GM18511 (cell line): ENCODE results near the gene ASNSD1.

Experiments
- ATAC-seq: cut with Tn5 transposase; IDR thresholded peaks from one replicate; pipeline ENCODE4 v1.9.1; 2021; ENCODE audit warnings: mild to moderate bottlenecking, moderate library complexity; ENCODE audit not compliant: unreplicated experiment

ASNSD1 gene

DNA sequence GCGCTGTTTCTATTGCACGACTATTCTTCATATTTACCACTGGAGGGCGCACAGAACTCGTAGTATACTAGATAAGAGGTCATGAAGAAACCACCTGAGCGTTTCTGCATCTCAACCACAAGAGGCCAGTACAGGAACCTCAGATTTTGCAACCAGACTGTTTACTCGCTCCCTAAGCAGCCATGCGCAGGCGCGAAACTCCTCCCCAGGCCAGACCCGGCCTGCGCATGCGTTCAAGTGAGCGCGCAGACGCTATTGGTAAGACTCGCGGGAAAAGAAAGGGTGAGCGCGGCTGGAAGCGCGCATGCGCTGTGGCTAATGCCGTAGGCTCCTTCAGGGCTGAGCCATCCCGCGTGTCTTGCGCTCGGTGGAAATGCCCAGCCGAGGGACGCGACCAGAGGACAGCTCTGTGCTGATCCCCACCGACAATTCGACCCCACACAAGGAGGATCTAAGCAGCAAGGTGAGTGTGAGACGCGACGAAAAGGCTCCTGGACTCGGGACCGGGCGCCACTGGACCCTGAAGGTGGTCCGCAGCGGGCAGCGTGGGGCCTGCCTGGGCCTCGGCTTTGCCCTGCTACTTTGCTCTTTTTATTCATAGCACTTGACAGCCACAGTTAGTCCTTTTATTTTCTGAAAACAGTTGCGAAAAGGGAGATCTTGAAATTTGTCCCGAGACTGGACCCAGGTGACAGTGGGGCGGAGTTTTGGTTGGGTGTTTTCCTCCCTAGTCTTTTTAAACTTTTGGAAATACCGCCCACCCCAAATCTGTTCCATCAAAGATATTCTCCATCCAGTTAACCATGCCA lies at the start of gene ASNSD1:
TSS of gene ASNSD1 (plus strand) at position 312 of the 809 bp plus-strand sequence. CDS start 4,674 bp downstream, outside the sequence.
- peak; percentile 92 for ATAC-seq

DNA sequence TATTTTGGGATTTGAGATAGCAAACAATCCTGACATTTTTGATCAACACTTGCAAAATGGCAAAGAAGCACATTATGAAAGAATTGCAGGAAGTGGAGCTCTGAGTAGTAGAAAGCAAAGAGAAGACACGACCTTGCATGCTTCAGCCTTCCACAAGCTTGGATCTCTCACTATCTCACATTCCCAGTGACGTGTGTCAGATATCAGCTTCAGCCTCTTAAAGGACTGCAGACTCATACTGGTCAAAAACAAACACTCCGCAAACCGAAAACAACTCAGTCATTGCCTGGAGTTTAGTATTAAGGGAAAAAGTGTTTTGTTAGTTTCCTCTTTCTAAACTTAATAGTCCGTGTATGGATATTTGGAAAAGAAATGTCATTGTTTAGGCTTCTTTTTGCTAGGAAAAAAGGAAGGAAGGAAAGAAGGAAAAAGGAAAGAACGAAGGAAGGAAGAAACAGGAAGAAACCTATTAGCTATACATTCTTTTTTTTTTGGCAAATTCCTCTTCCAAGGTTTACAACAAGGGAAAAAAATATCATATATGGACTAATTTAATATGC lies 48.1 kb upstream of the ASNSD1 start:
- ATAC-seq, result no peak

DNA sequence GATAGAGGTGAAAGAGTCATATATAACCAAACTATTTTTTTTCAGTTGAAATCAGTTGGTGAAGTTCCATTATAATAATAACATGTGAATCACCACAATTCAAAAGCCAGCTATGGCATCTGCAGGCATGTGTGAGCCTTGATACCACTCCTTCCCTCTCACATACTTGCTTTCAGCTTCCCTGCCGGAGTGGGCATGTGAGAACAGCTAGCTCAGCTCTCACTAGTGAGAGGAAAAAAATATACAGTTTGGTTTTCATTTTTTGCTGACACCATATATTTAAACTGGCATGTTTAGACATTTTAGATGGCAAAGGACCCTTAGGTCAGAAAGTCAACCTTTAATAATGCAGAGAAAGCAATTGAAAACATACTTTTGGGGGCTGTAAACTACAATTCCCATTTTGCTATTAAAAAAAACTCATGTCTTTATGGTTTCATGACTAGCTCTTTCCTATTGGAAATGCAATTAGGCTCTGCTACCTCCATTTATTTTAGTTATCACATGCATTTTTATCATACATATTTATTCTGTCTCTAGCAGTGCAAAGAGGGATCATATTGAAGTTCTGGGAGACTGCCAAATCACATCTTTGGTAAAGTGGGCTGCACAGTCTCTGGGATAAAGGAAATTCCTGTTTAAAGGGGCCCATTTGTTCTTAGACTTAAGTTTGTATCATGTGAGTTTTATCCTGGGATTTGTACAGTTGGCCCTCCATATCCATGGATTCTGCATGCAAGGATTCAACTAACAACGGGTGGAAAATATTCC lies 47.4 kb upstream of the ASNSD1 start:
- no peak for ATAC-seq

DNA sequence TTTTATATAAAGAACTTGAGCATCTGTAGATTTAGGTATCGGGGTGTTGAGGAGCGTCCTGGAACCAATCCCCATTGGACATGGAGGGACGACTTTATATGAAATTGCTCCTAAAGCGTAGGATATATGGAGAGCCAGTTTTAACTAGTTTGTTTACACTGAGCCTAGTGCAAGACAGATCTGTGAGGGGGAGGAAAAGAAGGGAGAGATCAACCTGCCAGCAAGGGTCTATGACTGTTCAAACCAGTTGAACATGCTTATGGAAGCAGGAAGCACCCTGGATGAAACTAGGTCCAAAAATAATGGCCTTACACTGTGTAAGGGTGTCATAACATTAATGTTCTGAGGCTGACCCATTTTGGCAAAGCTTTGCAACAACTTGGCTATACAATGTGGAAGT lies 46.7 kb upstream of the ASNSD1 start:
- ATAC-seq, result no peak

DNA sequence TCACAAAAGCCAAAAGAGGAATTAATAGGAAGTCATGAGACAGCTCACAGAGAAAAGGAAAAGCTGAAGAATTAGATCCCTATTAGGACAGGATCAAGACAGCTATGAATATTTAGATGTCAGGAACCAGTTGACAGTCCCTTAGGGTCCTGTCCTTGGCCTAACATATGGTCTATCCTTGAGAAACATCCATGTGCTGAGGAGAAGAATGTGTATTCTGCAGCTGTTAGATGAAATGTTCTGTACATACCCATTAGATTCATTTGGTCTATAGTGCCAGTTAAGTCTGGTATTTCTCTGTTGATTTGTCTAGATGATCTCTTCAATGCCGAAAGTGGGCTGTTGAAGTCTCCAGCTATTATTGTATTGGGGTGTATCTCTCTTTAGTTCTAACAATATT lies 43.1 kb upstream of the ASNSD1 start:
- no peak for ATAC-seq

DNA sequence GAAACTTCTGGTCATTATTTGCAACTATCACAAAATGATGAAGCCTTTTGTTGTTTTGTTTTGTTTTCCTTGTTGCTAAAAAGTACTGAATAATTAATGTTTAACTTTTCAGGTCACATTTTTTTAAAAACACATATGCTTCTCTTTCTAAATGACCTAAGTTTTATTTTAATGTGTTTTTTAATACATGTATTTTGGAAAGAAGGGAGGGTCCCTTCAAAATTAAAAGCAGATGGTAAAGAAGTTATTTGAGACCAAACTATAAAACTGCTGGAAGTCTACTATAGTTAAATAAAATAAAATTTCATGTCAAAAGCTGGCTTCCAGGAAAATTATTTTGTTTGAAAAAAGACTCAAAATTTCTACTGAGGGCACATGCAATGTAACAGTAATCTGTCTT lies 39.5 kb upstream of the ASNSD1 start:
- no peak for ATAC-seq

DNA sequence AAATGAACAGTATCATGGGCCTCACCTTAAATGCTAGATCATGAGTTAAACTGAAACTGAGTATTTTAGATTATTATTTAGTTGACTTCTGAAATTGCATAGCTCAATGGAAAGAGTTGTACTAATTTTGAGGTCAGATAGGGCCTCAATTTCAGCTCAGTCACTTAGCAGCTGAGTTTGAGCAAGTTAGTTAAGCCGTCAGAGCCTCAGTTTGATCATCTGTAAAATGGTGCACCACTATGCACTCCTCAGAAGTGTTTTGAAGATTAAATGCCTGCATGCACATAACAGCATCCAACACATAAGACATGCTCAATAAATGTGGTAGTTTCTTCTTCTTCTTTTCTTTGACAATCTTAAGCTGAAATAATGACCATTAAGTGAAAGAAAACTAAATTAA lies 38.2 kb upstream of the ASNSD1 start:
- no peak for ATAC-seq

DNA sequence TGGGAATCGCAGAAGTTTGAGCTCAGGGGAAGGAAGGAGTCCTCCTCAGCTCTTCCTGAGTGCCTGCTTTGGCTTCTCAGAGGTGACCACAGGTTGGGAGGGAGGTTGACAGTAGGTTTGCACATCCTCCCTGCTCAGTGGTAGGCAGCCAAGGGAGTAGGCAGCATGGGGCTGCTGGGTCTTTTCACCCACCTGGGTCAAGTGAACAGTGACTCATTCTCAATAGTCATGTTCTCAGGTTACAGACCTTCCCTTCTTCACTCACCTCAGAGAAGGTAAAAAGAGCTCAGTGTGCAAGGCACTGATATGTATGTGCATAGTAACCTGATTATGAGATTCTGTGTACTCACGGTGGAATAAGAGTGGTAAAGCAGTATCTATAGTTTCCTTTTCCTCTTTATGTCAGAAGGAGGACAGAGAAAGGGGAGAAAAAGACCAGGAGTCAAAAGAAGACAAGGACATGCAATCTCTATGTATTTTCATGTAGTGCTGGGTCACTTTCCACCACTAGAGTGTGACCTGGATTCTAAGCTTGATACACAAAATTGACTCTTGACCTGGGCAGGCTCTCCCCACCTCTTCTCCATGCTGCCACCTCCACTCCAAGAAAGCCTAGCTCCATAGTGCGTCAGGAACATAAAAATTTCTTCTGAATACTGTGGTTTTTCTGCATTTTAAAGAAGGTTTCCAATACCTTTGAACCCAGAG lies 36.5 kb upstream of the ASNSD1 start:
- no peak for ATAC-seq

DNA sequence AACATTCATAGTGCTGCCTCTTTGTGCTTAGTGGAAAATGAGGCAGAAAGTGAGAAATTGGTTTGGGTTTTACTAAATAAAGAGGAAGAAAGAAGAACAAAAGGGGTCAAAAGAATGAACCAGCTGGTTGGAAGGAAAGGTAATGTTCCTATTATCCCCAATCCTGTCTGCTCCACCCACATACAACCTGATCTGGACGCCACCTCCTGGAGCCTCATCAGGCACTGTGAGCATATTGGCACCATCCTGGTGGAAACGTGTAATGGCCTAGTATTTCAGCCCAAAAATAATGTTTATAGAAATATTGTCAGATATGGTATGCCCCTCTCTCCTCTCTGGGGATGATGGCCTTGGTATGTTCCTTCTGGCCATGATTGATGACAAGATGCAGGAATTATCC lies 35.6 kb upstream of the ASNSD1 start:
- ATAC-seq, result no peak

DNA sequence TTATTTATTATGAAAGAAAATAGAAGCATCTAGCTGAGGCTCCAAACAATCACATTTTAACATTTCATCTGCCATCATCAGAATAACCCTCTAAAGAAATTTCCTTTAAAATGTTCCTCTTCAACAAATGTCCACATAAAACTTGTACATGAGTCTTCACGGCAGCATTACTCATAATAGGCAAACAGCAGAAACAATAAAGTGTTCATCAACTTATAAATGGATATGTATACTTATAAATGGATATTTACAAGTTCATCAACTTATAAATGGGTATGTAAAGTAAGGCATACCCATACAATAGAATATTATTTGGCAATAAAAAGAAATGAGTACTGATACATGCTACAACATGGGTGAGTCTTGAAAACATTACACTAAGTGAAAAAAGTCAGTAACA lies 33.5 kb upstream of the ASNSD1 start:
- no peak for ATAC-seq

DNA sequence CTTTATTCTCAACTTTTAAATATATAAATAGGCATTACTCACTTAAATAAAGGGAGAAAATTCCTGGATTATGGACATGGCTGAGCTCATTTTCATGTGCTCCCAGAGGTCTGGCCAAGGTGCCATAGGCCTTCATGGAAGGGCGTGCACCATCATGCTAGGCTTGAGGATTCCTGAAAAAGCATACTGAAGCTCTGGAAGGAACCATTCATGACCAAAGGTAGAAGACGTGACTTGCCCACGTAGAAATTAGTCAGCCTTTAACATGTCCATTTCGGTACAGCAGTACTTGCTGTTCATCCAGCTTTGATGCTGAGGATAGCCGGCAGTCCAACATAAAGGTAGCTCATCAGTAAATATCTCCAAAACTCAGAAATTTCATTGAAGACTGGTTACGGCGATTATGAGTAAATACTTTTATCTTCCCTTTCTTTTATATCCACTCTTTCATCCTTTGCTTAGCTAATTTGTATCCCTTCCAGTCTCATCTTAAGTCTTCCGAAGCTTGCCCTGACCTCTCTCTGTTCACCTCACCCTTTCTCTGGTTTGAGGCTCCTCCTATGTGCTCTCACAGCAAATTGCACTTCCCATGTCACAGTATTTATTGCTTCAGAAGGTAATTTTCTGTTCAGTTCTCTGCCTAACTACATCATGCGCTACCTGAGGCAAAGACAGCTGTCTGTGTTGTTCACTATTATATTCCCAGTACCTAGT lies 32.3 kb upstream of the ASNSD1 start:
- ATAC-seq, result no peak

DNA sequence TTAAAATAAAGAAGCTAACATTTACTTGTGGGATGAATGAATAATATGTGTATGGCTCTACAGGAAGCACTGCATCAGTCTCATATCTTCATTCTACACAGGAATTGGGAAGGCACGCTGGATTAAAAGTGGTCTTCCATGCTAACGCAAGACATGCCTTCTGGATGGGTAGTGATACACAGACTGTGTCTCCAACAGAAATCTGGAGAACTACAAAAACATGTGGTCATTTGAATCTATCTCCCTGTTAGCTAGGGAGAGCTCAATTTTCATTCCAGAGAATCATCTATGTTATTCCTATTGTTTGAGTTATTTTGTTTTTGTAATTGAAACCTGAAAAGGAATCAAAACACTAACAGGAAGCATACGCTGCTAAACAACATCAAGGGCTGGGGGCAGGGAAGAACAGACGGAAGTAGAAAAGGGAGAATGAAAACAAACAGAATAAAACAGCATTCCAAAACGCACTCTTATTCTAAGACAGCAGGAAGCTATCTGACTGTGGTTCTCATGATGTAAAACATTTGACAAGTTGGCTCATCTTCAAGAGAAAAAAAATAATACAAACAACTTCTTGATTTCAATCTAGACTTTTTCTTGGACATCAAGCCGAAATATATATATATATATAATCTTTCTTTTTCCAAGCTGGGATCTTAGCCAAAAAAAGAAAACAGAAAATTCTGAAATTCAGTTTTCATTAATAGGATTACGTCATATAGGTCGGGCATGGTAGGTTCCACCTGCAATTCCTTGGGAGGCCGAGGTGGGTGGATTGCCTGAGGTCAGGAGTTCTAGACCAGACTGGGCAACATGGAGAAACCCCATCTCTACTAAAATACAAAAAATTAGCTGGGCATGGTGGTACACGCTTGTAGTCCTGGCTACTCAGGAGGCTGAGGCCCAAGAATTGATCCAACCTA lies 31.5 kb upstream of the ASNSD1 start:
- ATAC-seq, result no peak

DNA sequence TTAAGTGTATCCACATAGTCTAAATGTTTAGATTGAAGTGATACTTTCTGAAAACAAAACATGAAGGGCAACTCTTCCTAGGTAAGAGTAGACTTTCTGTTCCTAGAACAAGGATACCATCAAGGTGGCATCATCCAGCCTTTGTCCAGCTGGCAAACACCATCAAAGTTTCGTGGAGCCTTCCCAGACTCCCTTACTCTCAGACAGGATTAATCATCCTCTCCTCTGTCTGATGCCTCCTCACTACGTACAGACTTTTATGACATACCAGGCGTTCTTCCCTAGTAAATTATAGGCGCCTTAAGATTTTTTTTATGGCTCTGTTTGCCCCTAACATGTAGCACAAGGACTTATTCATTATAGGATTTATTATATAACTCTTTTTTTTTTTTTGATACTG lies 29.4 kb upstream of the ASNSD1 start:
- no peak for ATAC-seq

DNA sequence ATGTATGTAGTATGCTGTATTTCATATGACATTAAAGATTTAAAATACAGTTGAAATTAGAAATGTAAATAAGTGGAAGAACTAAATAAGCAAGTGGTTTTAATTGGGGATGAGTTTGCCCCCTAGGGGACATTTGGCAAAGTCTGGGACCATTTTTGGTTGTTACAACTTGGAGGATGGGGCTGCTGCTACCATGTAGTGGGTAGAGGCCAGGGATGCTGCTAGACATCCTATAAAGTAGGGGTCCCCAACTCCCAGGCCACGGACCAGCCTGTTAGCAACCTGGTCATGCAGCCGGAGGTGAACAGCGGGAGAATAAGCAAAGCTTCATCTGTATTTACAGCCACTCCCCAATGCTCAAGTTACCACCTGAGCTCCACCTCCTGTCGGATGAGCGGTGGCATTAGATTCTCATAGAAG lies 27.9 kb upstream of the ASNSD1 start:
- no peak for ATAC-seq

DNA sequence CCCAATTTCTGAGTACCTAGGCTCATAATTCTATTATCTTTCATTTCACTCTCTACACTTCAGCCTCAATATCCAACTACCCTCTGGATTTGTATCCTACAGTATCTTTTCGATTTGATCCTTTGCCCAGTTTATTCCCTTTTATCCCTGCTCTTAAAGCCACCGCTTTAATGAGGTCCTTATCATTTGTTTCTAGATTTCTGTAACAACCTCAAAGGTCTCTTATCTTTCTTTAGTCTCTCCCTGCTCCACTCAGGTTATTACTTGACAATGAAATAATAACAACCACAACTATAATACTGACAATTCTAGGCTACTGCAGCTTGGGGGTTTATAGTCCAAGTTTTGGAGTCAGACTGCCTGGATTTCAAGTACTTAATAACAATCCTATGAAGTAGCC lies 25.9 kb upstream of the ASNSD1 start:
- no peak for ATAC-seq

DNA sequence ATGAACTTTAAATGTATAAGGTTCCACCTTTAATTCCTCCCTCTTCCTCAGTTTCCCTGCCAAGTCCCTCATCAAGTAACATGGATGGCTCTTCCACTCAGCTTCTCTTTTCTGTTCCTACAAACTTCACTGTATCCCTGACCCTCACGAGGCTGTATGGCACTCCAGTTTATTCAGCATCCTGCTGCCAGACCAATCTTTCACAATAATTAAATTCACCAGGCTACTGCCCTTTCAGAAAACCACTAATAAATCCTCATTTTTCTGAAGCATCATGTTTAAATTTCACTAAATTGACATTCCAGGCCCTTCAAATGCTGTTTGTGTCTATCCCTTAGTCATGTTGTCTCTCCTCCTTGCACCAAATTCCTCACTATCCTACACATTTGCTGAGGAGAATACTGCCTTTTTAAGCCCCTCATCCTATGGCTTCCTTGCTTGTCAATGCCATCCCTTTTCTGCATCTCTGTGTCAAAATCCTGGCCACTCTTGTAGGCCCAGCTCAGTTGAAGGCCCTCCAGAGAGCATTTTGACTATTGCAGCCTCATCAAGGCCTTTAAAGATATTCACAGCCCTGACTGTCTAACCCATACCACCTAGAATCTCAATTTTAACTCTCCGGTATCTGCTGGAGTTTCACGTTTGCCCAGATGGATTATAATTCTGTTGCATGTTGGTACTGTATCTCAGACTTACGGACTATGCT lies 22.8 kb upstream of the ASNSD1 start:
- ATAC-seq, result no peak

DNA sequence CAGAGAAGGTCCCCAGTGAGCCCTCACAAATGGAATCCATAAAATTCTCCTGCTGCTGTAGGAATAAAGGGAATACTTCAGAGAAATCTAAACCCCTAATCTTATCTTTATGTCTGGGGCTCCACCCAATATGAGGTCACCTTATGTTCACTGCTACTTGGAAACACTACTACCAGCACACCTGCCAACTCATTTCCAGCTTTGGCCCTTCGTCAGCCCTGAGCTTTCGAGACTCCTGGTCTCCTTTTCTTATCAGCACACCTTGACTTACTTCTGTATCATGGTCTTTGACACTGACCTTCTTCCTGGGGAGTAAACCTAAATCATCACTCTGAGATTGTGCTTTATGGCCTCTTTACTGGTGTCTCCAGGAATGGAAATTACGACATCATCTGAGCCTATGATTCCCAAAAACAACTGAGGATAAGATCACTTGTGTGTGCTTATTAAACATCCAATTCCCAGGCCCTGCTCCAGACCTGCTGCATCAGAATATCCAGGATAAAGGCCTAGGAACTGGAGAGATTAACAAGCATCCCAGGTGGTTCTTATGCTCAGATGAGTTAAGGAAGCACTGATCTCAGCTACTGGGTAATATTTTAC lies 22.2 kb upstream of the ASNSD1 start:
- no peak for ATAC-seq

DNA sequence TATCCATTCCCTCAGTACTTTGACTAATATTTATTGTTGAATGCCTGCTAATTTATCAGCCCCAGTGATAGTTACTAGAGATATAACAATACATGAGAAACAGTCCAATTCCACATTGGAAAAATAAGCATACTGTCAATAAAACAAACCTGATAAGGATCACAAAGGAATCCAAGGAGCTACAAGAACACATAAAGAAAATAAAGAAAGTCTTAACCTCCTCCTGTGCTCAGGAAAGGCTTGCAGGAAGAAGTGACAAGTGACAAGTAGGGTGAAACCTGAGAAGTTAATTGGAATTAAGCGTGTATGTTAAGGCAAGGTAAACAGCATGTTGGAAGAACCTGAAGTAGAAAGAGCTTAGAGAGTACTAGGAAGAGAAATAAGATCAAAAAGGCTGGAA lies 20.3 kb upstream of the ASNSD1 start:
- no peak for ATAC-seq

DNA sequence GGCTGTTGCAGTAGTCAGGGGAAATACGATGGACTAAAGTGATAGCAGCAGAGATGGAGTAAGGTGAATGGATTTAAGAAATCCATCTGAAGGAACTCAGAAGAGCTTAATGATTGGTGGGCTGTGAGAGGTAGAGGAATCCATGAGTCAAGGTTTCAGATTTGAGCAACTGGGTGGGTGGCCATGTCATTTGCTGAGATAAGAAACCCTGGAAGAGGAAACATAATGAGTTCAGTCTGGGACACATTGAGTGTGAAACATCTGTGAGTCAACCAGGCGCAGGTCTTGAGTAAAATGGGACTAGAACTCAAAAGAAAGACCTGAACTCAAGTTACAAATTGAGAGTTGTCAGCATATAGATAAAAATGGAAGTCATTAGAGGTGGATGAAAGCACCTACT lies 19.7 kb upstream of the ASNSD1 start:
- ATAC-seq, result no peak
